NCI-H1092 (cell line): ENCODE results near the gene CTNNA3.

Experiments used
- DNase-seq: peaks from one replicate; lab custom pipeline; 2025; lab: John Stamatoyannopoulos, UW

CTNNA3 gene

DNA sequence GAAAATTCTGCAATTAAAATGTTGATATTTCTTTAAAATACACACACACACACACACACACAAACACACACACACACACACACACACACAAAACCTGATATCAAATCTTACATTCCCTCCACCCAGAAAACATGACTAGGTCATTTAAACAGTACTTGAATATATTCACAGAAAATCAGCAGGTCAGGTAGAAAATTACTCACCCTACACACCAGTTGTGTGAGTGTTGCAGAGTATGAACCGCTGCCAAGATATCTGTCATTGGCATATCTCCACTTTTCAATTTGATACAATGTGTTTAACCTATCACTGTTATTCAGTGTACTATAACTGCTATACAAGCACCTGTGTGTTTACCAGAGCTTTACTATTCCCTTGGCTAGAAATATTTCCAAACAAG, 1053.8 kb downstream of the CTNNA3 start:
- no peak for DNase-seq

- no peak for DNase-seq
These were observed 1056.6 kb downstream of the CTNNA3 start for GRCh38 chr10:66639371-66639770.

DNA sequence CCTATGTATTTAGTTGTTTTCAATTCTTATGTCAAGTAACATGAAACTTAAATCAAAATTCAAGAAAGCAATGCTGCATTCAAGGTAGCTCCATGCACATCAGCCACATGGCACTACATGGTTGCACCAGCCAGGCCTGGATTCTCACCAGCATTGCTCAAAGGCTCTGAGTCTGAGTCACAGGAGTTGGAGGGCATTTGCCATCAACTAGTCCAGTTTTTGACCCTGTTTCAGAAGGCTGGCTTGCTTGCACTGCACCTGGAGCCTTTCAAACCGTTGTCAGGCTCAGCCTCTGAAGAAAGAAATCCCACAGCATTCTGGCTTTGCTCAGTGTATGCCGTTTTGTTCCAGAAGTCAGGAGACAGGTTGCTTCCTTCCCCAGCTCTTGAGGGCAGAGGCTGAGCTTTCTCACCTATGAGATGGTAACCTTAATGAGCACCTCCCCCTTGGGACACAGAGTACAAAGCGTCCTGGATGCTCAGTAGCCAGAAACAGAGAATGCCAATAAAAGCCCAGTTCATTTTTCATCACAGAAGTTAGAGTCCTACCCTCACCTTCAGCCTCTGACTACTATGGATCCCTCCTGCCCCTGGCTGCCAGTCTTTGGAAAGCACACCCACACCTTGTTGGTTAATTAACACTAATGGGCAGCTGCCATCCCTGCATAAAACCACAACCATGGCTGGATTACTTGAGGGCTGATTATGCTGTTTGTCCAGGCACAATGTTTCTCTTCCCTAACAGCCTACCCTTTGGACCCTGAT, 1058.5 kb downstream of the CTNNA3 start:
- no peak for DNase-seq

DNA sequence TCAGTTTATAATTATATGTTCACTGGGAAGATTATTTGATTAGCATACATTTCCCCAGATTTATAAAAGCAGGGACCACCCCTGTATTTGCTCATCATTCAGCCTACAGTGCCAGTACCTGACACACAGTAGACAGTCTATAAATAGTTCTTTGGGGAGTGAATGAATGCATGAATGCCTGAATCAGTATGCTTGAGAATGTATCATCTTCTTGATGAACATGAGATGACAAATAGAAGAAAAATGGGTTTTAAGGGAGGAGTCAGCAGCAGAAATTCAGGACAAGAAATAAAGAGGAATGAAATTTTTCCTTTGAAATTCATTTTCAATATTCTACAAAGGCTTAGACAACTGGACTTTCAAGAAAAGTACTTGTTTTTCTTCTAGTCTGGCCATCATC, 1066.0 kb downstream of the CTNNA3 start:
- DNase-seq: no peak

DNA sequence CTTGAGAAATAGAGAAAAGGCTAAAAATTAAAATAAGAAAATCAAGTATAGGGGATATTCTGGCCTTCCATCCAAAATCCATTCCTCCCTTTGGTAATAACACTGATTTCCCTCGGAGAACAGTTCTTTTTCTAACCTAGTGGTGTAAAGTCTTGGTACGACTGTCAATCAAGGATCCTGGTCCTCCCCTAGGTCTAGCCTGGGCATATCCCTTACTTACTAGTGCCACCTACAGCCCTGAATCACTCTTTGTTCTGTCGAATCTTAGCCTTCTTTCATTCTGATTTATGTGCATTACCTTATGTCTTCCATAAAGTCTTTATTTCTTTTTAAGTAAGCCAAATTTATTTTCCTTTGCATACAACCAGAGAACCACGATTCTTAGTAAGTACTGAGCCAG, 1068.8 kb downstream of the CTNNA3 start:
- DNase-seq: no peak

- DNase-seq: no peak
These were observed 1070.0 kb downstream of the CTNNA3 start for GRCh38 chr10:66625709-66626590.

GRCh38 chr10:66622050-66622449, 1073.9 kb downstream of the CTNNA3 start:
- DNase-seq: no peak

DNA sequence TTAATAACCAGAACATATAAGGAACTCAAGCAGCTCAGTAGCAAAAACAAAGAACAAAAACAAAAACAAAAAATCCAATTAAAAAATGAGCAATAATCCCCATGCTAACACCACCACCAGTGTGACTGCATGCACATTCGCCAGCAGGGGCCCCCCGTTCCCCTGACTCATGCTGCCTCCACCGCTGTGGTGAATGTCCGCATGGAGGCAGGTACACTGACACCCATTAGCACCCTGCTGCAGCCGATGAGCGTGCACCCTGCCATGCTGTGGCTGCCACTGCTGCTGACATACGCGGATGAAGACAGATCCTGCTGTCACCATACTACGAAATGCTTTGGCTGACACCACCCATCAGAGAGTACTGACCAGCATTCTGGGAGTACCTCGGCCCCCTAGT, 1091.8 kb downstream of the CTNNA3 start:
- DNase-seq: no peak

- no peak for DNase-seq
These were observed 1104.1 kb downstream of the CTNNA3 start for GRCh38 chr10:66591865-66592264.

DNA sequence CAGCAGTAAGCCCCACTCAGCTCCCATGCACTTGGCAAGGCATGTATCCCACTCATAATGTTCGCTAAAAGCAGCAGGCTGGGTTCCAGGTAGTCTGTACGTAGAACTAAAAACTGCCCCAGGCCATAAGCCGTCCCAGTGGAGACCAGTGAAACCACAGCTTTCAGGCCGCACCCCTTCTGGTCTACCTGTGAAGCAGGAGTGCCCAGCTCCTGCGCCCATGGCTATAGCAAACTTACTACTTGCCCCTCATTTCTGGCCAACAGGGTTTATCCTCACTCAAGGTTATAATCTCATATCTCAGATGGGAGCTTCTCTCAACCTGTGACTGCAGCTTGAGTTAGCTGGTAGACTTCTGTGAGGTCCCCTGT, 1108.3 kb downstream of the CTNNA3 start:
- no peak for DNase-seq

DNA sequence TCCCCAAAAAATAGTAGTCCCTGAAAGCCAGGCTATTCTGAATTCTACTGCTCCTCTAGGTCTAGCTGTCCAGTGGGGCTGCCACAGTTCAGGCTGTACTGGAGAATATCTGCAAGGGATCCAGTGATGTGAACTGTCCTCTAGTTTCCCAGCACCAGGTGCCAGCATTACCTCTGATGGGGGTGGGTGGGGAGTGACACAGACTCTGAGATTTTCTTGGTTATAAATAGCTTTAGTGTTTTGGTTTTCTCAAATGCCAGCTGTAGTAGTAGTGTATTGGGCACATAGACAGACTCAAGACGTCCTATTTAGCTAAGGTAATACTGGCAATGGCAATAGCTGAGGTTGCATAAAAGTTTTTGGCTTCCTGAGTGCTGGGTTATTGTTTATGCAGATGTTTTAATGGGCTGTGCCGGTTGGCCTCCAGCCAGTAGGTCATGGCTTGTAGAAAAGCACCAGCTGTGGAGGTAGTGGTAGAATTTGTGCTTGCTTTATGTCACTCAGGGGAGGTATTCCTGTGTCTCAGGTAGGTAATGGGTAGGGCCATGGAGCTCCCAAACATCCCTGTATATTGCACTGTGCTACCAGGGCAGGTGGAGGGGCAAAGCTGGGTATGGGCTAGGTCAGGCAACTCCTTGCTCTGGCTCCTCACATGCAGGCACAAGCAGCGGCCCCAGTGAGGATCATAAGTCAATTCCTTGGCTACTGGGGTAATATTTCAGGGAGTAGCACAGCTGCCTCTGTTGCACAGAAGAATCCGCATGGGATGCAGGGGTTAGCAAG, 1108.9 kb downstream of the CTNNA3 start:
- DNase-seq: no peak

DNA sequence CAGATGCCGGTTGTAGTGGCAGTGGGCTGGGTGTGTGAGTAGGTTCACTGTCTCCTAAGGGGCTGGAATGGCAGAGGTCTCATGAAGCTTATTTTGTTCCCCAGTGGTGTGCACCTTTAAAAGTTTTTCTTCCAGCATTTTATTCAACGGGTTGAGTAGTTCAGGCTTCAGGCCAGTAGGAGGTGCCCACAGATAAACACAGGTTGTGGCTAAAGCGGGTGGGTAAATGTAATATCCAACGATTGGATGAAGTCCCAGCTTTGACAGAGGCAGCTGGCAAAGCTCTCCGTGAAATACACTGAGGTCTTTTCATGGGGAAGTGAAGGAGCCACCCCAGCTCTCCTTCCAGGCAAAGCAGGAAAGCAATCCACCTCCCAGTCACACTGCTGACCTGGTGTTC, 1109.9 kb downstream of the CTNNA3 start:
- no peak for DNase-seq

DNA sequence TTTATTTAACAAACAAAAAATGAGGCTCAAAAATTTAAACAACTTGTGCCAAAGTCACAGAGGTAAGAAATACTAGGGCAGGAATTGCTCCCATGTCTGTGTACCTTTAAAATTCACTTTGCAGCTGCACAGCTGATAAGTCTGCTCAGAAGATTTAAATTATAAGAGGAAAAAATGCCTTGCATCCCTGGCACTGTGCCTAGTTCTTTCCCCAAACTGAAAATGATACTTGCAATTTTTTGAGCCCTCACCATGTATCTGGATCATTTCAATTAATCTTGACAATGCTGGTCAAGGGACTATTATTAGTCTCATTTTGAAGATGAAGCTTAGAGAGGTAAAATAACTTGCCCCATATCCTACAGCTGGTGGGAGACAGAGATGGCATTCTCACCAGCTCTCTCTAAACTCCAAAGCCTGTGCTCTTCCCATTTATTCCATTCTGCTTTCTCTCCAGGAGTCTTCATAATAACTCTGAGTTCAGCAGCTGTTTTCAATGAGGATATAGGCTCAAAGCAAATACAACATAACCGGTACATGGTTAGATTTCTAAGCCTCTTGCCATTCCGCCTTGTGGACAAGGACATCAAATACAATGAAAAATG, 1120.6 kb downstream of the CTNNA3 start:
- no peak for DNase-seq

DNA sequence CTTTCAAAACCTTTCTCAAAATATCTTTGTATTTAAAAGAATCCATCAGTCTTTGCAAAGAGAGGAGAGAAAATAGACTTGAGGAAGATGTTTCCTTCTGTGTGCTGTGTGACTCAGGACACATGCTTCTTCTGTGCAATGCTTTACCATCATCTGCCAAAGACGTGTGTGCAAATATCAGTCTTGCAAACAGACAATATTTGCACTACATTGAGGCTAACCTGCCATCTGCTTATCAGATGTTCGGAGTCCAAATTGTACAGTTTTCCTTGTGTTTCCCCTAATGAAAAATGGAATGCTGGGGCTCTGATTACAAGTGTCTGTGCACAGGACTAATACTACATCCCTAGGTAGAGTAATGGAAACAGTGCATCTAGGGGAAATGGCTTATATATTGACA, 1123.3 kb downstream of the CTNNA3 start:
- no peak for DNase-seq

GRCh38 chr10:66565999-66566398, 1130.0 kb downstream of the CTNNA3 start:
- no peak for DNase-seq

DNA sequence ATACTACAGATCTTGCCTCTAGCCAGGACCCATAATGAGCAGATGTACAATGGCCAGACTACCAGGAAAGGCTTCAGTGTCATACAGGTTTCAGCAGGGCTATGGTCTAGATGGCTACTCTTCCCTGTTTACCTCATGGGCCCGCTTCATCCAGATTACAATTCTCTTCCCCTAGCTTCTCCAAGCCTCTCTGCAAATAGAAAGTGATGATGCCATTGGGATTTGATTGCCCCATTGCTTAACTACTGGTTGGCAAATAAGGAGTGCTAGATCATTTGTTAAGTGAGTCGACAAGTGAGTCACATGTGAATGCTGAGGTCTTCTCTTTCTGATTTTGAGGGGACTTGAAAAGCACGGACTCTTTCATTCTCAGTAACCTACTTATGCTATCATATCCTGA, 1131.7 kb downstream of the CTNNA3 start:
- DNase-seq: no peak

DNA sequence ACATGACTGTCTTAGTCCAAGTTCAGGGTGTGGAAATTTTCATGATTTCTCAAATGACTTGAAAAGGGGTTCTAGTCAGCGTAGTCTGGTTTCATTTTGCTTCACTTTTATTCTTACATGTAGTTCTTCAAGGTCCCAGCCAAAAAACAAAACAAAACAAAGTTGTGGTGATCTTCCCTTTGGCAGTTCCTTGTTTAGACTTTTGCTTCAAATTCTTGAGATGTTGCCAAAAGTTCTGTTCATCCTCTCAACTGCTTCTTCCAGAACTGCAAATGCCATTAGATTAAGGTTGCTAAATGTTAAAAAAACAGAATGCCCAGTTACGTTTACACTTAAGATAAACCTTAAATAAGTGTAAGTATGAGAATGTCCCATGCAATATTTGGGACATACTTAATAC, 1140.9 kb downstream of the CTNNA3 start:
- no peak for DNase-seq

DNA sequence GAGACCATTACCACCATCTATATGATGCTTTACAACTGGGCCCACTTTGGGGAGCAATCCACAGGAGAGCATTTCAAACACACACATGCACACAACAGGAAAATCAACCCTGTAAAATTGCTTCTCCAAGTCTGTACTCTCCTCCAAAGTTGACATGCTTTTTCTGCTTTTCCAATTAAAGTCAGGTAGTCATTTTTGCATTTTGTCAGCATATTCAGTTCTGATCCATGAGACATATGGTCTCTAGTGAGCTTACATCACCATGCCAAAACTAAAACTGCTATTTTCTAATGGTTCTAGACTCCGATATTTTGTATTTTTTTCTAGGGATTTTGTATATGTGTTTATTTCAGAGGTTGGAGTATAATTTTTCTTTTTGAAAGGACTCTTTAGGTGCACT, 1143.7 kb downstream of the CTNNA3 start:
- DNase-seq: no peak

DNA sequence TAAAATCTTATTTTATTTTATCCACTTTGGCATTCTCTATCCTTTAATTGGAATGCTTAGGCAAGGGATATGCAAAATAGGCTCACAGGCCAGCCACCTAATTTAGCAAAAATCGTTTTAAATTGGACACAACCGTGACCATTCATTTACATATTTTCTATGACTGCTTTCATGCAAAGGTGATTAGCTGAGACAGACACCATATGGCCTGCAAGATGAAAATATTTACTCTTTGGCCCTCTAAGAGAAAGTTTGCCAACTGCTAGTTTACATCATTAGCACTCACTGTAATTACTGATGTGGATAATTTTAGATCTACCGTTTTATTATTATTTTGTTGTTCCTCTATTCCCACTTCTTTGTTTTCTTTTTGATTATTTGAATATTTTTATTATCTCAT, 1145.6 kb downstream of the CTNNA3 start:
- DNase-seq: no peak

- no peak for DNase-seq
These were observed 1157.1 kb downstream of the CTNNA3 start for GRCh38 chr10:66538908-66539307.

- DNase-seq: no peak
These were observed 1157.6 kb downstream of the CTNNA3 start for GRCh38 chr10:66538371-66538770.

GRCh38 chr10:66537186-66537585, 1158.8 kb downstream of the CTNNA3 start:
- no peak for DNase-seq
